Activated naive CD4-positive, alpha-beta T cell treated with anti-CD3 and anti-CD28 coated beads, Interleukin-2, amount 50 U/mL, for 72 hours (primary cell): ENCODE results near the gene CAMK2B. TPM values are rescaled to one million over a fixed set of nuclear protein-coding genes. Genes with fewer than 3 reads are reported as not detected.

Source experiments
- ATAC-seq, 2 donors: fragments of 150-1000 bp; cut with Tn5 transposase; 2 replicates each; pipeline ENCODE4 v1.10.0; 2021; ENCODE audit warnings: mild to moderate bottlenecking in 2 of 2, moderate library complexity in 2 of 2
- DNase-seq, 2 donors: peaks; one replicate each; pipeline ENCODE4 v3.0.0; 2021 to 2022; ENCODE audit warnings: low spot score in 2 of 2
- H3K27ac Mint-ChIP-seq, 2 donors: one replicate each; pipeline ENCODE4 v1.8.0; 2022; ENCODE audit warnings: mild to moderate bottlenecking in 2 of 2, mixed read lengths in 2 of 2
- H3K36me3 Mint-ChIP-seq, 2 donors: one replicate each; pipeline ENCODE4 v1.8.0; 2022; ENCODE audit warnings: mixed read lengths in 2 of 2
- H3K9me3 Mint-ChIP-seq, 2 donors: one replicate each; pipeline ENCODE4 v1.8.0; 2022; ENCODE audit warnings: mixed read lengths in 2 of 2
- total RNA-seq, 2 donors: library from RNA; stranded (reverse); gene quantifications; one replicate each; pipeline ENCODE4 v1.2.3, GENCODE V29; 2022

Gene CAMK2B
- total RNA-seq, 2 donors from 2014 or later: 0.32 to 2.1 TPM

DNA sequence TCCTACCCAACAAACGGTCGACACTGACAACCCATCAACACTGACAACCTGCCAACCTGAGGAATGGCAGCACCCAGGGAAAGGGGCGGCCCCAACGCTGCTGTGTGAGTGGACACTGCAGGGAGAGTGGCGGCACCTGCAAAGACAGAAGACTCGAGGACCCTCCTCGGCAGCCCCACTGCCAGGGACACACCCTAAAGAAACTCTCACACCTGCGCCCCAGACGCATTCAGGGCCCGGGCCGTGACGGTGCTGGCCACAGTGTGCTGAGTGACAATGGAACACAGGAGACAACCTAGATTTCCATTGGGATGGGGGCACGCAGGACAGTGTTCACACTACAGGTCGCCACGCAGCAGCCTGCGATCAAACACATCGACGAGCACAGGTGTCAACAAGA lies 3.6 kb downstream of the CAMK2B start:
- Mint-ChIP-seq H3K36me3 (peaks cover 0 to 5% of the 10 kb centered on the region in 2 donors), H3K27ac (no peak overlapping the region), H3K9me3 (no peaks in the 10 kb centered on the region)
- DNase-seq (no peak), ATAC-seq (no peak)

DNA sequence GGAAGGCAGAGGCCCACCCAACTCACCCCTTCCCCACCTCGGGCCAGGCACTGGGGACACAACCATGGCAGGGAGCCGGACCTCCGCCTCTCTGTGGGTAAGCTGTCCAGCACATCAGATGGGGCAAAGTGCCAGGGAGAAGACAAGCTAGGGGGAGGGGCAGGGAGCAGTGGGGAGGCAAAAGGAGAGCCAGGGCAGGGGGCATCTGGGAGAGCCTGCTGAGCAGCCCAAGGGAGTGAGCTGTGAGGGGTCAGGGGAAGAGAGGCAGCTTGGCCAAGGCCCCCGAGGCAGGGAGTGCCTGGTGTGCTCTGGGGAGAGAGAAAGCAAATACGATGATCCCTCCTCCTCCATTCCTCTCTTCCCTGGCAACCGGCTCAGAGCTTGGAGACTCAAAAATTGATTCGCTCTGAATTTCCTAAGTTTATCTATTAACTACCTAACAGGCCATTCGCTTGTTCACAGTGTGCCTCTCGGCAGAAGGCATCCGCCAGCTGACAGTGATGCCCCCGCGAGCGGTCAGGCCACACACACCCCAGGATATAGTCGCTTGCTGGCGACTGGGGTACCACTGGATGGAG lies 4.5 kb downstream of the CAMK2B start:
- DNase-seq (no peak), ATAC-seq (no peak)
- Mint-ChIP-seq H3K36me3 (peaks cover 0 to 4% of the 10 kb centered on the region in 2 donors), H3K9me3 (no peaks in the 10 kb centered on the region), H3K27ac (no peak overlapping the region)

- ATAC-seq (no peak), DNase-seq (no peak)
- Mint-ChIP-seq H3K36me3 (no peaks in the 10 kb centered on the region), H3K9me3 (no peaks in the 10 kb centered on the region), H3K27ac (no peak overlapping the region)
Measured at GRCh38 chr7:44320141-44320540, 5.3 kb downstream of the CAMK2B start.

DNA sequence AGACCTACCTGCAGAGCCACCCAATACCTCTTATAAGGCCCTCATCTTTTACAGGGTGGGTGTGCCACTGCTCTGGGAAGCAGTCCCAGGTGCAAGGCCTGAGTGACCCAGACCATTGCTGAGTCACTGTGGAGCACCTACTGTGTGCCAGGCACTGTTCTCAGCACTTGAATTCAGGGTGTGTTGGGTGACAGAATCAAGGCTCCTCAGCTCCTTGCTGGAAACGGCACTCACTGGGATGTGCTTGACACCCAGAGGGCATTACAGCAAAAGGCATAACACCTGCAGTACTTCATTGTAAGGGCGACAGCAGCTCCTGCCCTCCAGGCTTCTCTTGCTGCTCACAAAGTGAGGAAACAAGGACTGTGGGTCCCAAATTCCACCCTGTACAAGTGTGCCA lies 7.1 kb downstream of the CAMK2B start:
- Mint-ChIP-seq H3K36me3 (no peaks in the 10 kb centered on the region), H3K27ac (no peak overlapping the region), H3K9me3 (no peaks in the 10 kb centered on the region)
- DNase-seq (no peak), ATAC-seq (no peak)

GRCh38 chr7:44315301-44315903 lies 10.0 kb downstream of the CAMK2B start:
- H3K9me3 Mint-ChIP-seq: no peaks in the 10 kb centered on the region
- H3K27ac Mint-ChIP-seq: no peak overlapping the region
- no peak for ATAC-seq

GRCh38 chr7:44313621-44314031 lies 11.8 kb downstream of the CAMK2B start:
- peak overlapping the region in 1 of 2 donors; percentile 50 for H3K27ac Mint-ChIP-seq

More at GRCh38 chr7:44315301-44315903, 10.0 kb downstream of the CAMK2B start:
- H3K36me3 Mint-ChIP-seq: no peaks in the 10 kb centered on the region
- DNase-seq: no peak

DNA sequence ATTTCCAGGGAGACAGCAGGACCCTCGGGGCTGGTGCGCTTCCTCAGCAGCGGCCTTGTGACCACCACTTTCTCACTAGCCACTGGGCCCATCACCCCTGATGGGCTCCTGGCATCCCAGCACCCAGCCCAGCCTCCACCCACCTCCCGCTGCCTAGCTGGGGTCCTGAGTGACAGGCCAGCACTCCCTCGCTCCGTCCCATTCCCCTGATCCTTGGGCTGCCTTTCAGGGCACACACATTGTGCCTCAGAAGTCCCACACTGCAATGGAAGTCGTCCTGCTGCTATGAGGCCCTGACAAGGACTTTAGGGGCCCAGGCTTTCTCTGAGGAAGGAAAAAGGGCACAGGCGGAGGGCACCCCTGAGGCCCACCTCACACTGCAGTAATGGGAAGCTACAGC lies 12.4 kb downstream of the CAMK2B start:
- no peaks in the 10 kb centered on the region for H3K9me3 Mint-ChIP-seq
- no peak for DNase-seq
- no peaks in the 10 kb centered on the region for H3K36me3 Mint-ChIP-seq
- no peak overlapping the region for H3K27ac Mint-ChIP-seq
- ATAC-seq: no peak

More at GRCh38 chr7:44313621-44314031, 11.8 kb downstream of the CAMK2B start:
- no peak for DNase-seq
- Mint-ChIP-seq H3K9me3 (no peaks in the 10 kb centered on the region), H3K36me3 (no peaks in the 10 kb centered on the region)
- ATAC-seq: no peak

GRCh38 chr7:44311561-44312495 lies 13.6 kb downstream of the CAMK2B start:
- DNase-seq (no peak), ATAC-seq (no peak)
- H3K27ac Mint-ChIP-seq: no peak overlapping the region
- H3K9me3 Mint-ChIP-seq: no peaks in the 10 kb centered on the region
- H3K36me3 Mint-ChIP-seq: no peaks in the 10 kb centered on the region

DNA sequence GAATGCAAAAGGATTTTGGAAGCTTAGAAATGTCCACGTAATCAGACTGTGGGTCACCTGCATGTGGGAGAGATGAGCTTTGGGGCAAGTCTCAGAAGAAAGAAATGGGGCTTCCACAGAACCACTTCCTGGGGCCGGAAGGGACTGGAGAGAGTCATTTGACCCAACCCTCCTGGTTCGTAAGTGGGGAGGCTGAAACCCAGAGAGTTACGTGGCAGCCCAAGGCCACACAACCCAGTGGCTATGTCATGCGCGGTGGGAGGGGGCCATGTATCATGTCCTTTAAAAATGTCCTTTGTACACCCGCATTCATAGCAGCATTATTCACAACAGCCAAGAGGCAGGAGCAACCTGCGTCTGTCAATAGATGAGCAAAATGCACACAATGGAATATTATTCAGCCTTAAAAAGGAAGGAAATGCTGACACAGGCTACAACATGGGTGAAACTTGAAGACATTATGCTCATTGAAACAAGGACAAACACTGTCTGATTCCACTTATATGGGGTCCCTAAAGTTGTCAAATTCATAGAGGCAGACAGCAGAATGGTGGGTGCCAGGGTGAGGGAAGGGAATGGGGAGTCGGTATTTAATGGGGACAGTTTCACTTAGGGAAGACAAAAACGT lies 15.1 kb downstream of the CAMK2B start:
- ATAC-seq (peak in 1 of 2 donors; percentile 74), DNase-seq (peak in 1 of 2 donors; percentile 1)
- Mint-ChIP-seq H3K27ac (peak overlapping the region in 1 of 2 donors; percentile 65), H3K36me3 (no peaks in the 10 kb centered on the region), H3K9me3 (no peaks in the 10 kb centered on the region)

GRCh38 chr7:44309271-44310091 lies 15.9 kb downstream of the CAMK2B start:
- peak; percentile 71 to 83 for ATAC-seq
- peak; percentile 51 to 57 for DNase-seq
- Mint-ChIP-seq H3K27ac (no peak overlapping the region), H3K9me3 (no peaks in the 10 kb centered on the region), H3K36me3 (no peaks in the 10 kb centered on the region)

DNA sequence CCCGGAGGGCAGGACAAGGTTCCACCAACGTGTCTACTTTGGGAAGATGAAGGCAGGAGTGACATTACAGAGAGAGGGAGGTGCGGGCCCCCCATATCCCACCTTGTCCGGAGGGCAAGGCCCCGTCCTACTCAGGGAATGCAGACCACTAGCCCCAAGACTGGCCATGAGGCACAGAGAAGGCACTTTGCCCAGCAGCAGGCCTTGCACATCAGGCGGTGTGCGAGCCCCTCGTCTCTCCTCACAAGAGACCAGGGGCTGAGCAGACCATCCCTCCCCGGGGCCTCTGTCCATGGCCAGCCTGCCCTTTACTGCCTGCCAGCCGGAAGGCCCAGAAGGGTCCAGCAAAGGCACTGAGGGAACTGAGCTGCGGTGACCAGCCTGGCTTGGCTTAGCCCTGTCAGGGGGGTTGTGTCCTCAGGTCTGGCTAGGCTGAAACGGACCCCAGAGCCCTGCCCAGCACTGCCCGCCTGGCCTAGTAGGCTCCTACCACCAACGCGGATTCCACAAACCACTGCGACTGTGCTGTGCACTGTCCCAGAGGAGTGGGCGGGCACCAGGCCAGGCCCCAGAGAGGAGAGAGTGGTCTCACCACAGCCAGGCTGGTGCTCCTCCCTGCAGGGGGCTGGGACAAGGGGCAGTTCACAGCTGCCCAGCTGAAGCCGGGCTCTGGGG lies 16.7 kb downstream of the CAMK2B start:
- Mint-ChIP-seq H3K9me3 (no peaks in the 10 kb centered on the region), H3K36me3 (no peaks in the 10 kb centered on the region), H3K27ac (no peak overlapping the region)
- ATAC-seq: no peak
- DNase-seq: peak in 1 of 2 donors; percentile 2

DNA sequence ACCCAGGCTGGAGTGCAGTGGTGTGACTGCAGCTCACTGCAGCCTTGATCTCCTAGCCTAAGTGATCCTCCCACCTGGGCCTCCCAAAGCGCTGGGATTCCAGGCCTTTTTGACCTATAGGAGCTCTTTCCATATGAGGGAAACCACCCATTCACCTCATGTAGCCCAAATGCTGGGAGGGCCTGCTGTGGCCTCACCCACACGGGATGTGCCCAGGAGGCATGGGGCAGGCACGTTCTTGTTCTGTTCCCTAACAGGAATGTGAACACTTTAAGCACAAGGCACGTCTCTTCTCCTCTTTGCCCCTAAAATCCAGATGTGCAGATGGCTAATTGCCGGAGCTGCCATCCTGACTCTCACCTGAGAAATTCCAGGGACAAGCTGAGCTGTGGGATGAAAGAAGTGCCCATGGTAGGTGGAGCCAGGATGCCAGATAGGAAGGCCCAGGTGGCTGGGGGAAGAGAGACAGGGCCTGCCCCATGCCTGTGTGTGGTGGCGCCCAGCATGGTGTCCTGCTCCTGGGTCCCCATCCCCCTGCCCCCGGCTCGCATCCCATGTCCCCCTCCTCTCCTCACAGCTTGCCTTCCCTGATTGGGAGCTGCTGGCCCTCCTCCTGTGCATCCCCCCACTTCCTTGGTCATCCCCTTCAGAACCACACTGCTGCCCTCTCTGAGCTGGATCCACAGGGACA lies 17.3 kb downstream of the CAMK2B start:
- ATAC-seq (no peak), DNase-seq (peak in 1 of 2 donors; percentile 3)
- H3K36me3 Mint-ChIP-seq: no peaks in the 10 kb centered on the region
- no peak overlapping the region for H3K27ac Mint-ChIP-seq
- no peaks in the 10 kb centered on the region for H3K9me3 Mint-ChIP-seq

DNA sequence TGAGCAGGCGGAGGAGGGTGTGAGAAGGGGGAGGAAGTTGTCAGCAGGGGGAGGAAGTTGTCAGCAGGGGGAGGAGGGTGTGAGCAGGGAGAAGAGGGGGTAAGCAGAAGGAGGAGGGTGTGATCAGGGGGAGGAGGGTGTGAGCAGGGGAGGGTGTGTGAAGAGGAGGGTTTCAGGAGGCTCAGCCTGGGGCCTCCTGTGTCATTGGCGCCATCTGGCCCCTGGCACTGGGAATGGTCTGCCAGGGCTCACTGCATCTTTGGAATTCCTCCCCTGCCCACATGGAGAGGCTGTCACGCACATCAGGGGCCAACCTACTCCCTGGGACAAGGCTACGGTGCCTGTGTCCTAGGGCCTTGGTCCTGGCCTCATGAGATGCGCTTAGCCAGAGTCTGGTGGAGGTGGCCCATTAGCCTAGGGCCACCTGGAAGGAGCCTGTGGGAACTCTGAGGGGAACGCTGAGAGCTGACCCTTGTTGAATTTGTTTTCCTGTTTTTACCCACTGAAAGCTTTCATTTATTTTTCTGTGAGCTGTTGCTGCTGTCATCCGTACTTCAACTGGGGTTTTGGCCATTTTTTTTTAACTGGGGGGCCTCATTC lies 18.0 kb downstream of the CAMK2B start:
- H3K36me3 Mint-ChIP-seq: no peaks in the 10 kb centered on the region
- H3K27ac Mint-ChIP-seq: no peak overlapping the region

GRCh38 chr7:44306606-44307005 lies 18.8 kb downstream of the CAMK2B start:
- no peak overlapping the region for H3K27ac Mint-ChIP-seq
- no peaks in the 10 kb centered on the region for H3K36me3 Mint-ChIP-seq
- H3K9me3 Mint-ChIP-seq: no peaks in the 10 kb centered on the region
- no peak for DNase-seq
- no peak for ATAC-seq

More for the DNA sequence above, 18.0 kb downstream of the CAMK2B start:
- ATAC-seq (peak; percentile 36 to 60), DNase-seq (peak; percentile 4 to 54)
- no peaks in the 10 kb centered on the region for H3K9me3 Mint-ChIP-seq
